Neural progenitor cell (in vitro differentiated cells): Measurements from ENCODE around the gene TANC2. TPM values are rescaled to one million over a fixed set of nuclear protein-coding genes. Genes with fewer than 3 reads are reported as not detected.
A peak's percentile ranks its signal among the peaks of the same experiment; 100 is the strongest.

Source experiments
- DNase-seq: peaks from one replicate; pipeline ENCODE4 v3.0.0-alpha.2; 2016; ENCODE audit warnings: low spot score
- H2AFZ ChIP-seq: fragments of 200-600 bp; sonication (generic); replicated peaks from 2 replicates; pipeline ENCODE4 v1.6.1; 2016; ENCODE audit warnings: antibody characterized with exemption
- H3F3A ChIP-seq: fragments of 200-600 bp; sonication (generic); 2 replicates; pipeline ENCODE4 v1.6.1; 2016; ENCODE audit warnings: antibody characterized with exemption, low read depth
- H3K27ac ChIP-seq: fragments of 200-600 bp; sonication (generic); 2 replicates; pipeline ENCODE4 v1.5.1; 2016; ENCODE audit warnings: mild to moderate bottlenecking
- H3K27me3 ChIP-seq: fragments of 200-600 bp; sonication (generic); 2 replicates; pipeline ENCODE4 v1.6.1; 2016; ENCODE audit warnings: mild to moderate bottlenecking, moderate library complexity
- H3K36me3 ChIP-seq: fragments of 200-600 bp; sonication (generic); 2 replicates; pipeline ENCODE4 v1.5.1; 2016
- H3K4me1 ChIP-seq: fragments of 200-600 bp; sonication (generic); 2 replicates; pipeline ENCODE4 v1.6.1; 2016; ENCODE audit warnings: mixed run types
- H3K4me2 ChIP-seq: fragments of 200-600 bp; sonication (generic); 2 replicates; pipeline ENCODE4 v1.6.1; 2016
- H3K4me3 ChIP-seq: fragments of 200-600 bp; sonication (generic); 2 replicates; pipeline ENCODE4 v1.5.1; 2016
- H3K79me2 ChIP-seq: fragments of 200-600 bp; sonication (generic); 2 replicates; pipeline ENCODE4 v1.6.1; 2016; ENCODE audit warnings: low read depth
- H3K9ac ChIP-seq: fragments of 200-600 bp; sonication (generic); 2 replicates; pipeline ENCODE4 v1.6.1; 2016
- H3K9me3 ChIP-seq: fragments of 200-600 bp; sonication (generic); 2 replicates; pipeline ENCODE4 v1.5.1; 2016; ENCODE audit warnings: low read depth
- H4K20me1 ChIP-seq: fragments of 200-600 bp; sonication (generic); 2 replicates; pipeline ENCODE4 v1.6.1; 2016; ENCODE audit warnings: low read depth
- H3K27ac Mint-ChIP-seq: 3 replicates; pipeline ENCODE4 v1.8.0; 2021; ENCODE audit warnings: mixed read lengths
- H3K27me3 Mint-ChIP-seq: 2 replicates; pipeline ENCODE4 v1.8.0; 2022; ENCODE audit warnings: low read depth, mild to moderate bottlenecking, inconsistent platforms, moderate library complexity, mixed read lengths; ENCODE audit not compliant: insufficient read depth
- H3K36me3 Mint-ChIP-seq: 3 replicates; pipeline ENCODE4 v1.8.0; 2021; ENCODE audit warnings: mixed read lengths
- H3K4me1 Mint-ChIP-seq: 3 replicates; pipeline ENCODE4 v1.8.0; 2021; ENCODE audit warnings: mixed read lengths
- H3K4me3 Mint-ChIP-seq: 3 replicates; pipeline ENCODE4 v1.8.0; 2021; ENCODE audit warnings: mild to moderate bottlenecking, moderate library complexity, mixed read lengths
- H3K9me3 Mint-ChIP-seq: 3 replicates; pipeline ENCODE4 v1.8.0; 2020; ENCODE audit warnings: mixed read lengths
- CTCF ChIP-seq: fragments of 200-600 bp; sonication (generic); IDR thresholded peaks from 2 replicates; pipeline ENCODE4 v1.5.1; 2017; ENCODE audit warnings: antibody characterized with exemption, mild to moderate bottlenecking
- EZH2 ChIP-seq: fragments of 200-600 bp; sonication (generic); IDR thresholded peaks from 2 replicates; pipeline ENCODE4 v1.6.1; 2017; ENCODE audit warnings: antibody characterized with exemption, mild to moderate bottlenecking, moderate library complexity
- EZH2phosphoT487 ChIP-seq: fragments of 200-600 bp; sonication (generic); IDR thresholded peaks from 2 replicates; pipeline ENCODE4 v1.6.1; 2017; ENCODE audit warnings: antibody characterized with exemption
- total RNA-seq: library from RNA; depleted of rRNA; stranded (reverse); fragments of >200 nt; gene quantifications from 2 replicates; pipeline ENCODE4 v1.2.3, GENCODE V29; 2015; ENCODE audit warnings: low replicate concordance

The TANC2 gene
- total RNA-seq, 1 donor from 2014 or later: 8.3 TPM

DNA sequence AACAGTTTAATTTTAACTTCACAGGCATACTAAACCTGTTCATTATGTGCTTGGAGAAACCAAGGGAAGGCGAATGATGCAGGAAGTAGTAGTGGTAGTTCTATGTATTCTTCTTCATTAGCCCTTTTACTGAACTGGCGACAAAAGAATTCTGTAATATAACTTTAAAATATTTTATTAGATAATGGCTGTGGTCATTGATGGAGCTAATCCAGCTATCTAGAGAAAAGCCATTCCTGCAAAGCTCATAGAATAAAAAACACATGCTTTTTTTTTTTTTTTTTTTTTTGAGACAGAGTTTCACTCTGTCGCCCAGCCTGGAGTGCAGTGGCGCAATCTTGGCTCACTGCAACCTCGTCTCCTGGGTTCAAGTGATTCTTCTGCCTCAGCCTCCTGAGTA is 23.5 kb downstream of the TANC2 start:
- no peaks in the 10 kb centered on the region for H3F3A ChIP-seq
- no peaks in the 10 kb centered on the region for H3K79me2 ChIP-seq
- no peaks in the 10 kb centered on the region for H3K4me1 Mint-ChIP-seq
- no peaks in the 10 kb centered on the region for H3K36me3 ChIP-seq
- H3K27ac Mint-ChIP-seq: no peak overlapping the region
- H3K27ac ChIP-seq: no peak overlapping the region
- no peak for DNase-seq
- no peak overlapping the region for H3K4me2 ChIP-seq
- H2AFZ ChIP-seq: no peak overlapping the region
- no peak for TF ChIP-seq EZH2phosphoT487
- TF ChIP-seq EZH2: no peak
- TF ChIP-seq CTCF: no peak
- H3K4me3 ChIP-seq: no peak overlapping the region
- no peak overlapping the region for H3K4me3 Mint-ChIP-seq
- H4K20me1 ChIP-seq: no peaks in the 10 kb centered on the region
- no peaks in the 10 kb centered on the region for H3K27me3 ChIP-seq
- H3K9me3 Mint-ChIP-seq: peaks cover 15% of the 10 kb centered on the region
- peaks cover 5% of the 10 kb centered on the region for H3K36me3 Mint-ChIP-seq
- no peaks in the 10 kb centered on the region for H3K27me3 Mint-ChIP-seq
- H3K9me3 ChIP-seq: no peaks in the 10 kb centered on the region
- H3K9ac ChIP-seq: no peak overlapping the region
- no peaks in the 10 kb centered on the region for H3K4me1 ChIP-seq

GRCh38 chr17:62994931-62995330 is 28.9 kb downstream of the TANC2 start:
- Histone ChIP-seq H4K20me1 (no peaks in the 10 kb centered on the region), H3K4me3 (no peak overlapping the region), H3K4me2 (no peak overlapping the region), H3K4me1 (no peaks in the 10 kb centered on the region), H2AFZ (no peak overlapping the region), H3K9ac (no peak overlapping the region), H3F3A (no peaks in the 10 kb centered on the region), H3K27me3 (no peaks in the 10 kb centered on the region), H3K79me2 (no peaks in the 10 kb centered on the region), H3K27ac (no peak overlapping the region), H3K9me3 (no peaks in the 10 kb centered on the region), H3K36me3 (no peaks in the 10 kb centered on the region)
- no peak overlapping the region for H3K27ac Mint-ChIP-seq
- peaks cover 6% of the 10 kb centered on the region for H3K9me3 Mint-ChIP-seq
- no peaks in the 10 kb centered on the region for H3K4me1 Mint-ChIP-seq
- DNase-seq: no peak
- H3K4me3 Mint-ChIP-seq: no peak overlapping the region
- no peaks in the 10 kb centered on the region for H3K36me3 Mint-ChIP-seq
- H3K27me3 Mint-ChIP-seq: peaks cover 3% of the 10 kb centered on the region
- TF ChIP-seq EZH2phosphoT487 (no peak), CTCF (no peak), EZH2 (no peak)

- H3K4me3 Mint-ChIP-seq: no peak overlapping the region
- peaks cover 3% of the 10 kb centered on the region for H3K27me3 Mint-ChIP-seq
- no peak overlapping the region for H3K27ac Mint-ChIP-seq
- H3K36me3 Mint-ChIP-seq: no peaks in the 10 kb centered on the region
- peak; percentile 51 for DNase-seq
- no peak overlapping the region for H3K9ac ChIP-seq
- H3K9me3 Mint-ChIP-seq: peaks cover 6% of the 10 kb centered on the region
- TF ChIP-seq CTCF (peak; percentile 68), EZH2 (no peak)
- H3F3A ChIP-seq: no peaks in the 10 kb centered on the region
- no peaks in the 10 kb centered on the region for H4K20me1 ChIP-seq
- no peaks in the 10 kb centered on the region for H3K9me3 ChIP-seq
- H3K36me3 ChIP-seq: no peaks in the 10 kb centered on the region
- H3K4me1 ChIP-seq: no peaks in the 10 kb centered on the region
- no peaks in the 10 kb centered on the region for H3K79me2 ChIP-seq
- no peak overlapping the region for H3K27ac ChIP-seq
- H3K4me1 Mint-ChIP-seq: no peaks in the 10 kb centered on the region
- no peak overlapping the region for H3K4me3 ChIP-seq
- H3K4me2 ChIP-seq: no peak overlapping the region
- H3K27me3 ChIP-seq: no peaks in the 10 kb centered on the region
- no peak overlapping the region for H2AFZ ChIP-seq
Observed at GRCh38 chr17:62995377-62995885, 29.4 kb downstream of the TANC2 start.
